ENCODE measurements around the gene KIRREL3. TPM values are rescaled to one million over a fixed set of nuclear protein-coding genes. Genes with fewer than 3 reads are reported as not detected.

The KIRREL3 gene
- total and polyA plus RNA-seq, 9 of the 15 experiments (the other 6 are each of a cell fraction or from before 2014, with no cell fraction given): 0.04 to 0.10 TPM; not detected in 7

- 10% methylated on average over 2 of the region's 2 CpGs for WGBS (ENCODE audit: insufficient coverage, low coverage, missing lambda C conversion rate)
- no peaks in the 10 kb centered on the region for H3K79me2 ChIP-seq (ENCODE audit: control insufficient read depth, insufficient read depth, low read length)
- in situ Hi-C loops (cut with MboI) (loop anchor here (25.0 kb wide), 1 partner anchor 110 kb away; the partner anchor contains the start of gene DCPS), intact Hi-C loops (cut with micrococcal nuclease) (loop anchor here (5.0 kb wide), 1 partner anchor 110 kb away; no protein-coding TSS in a partner anchor)
- no peak for TF ChIP-seq AFF4 (CRISPR knock-in tag; IDR thresholded peaks at IDR 0.05)
- no peak for TF ChIP-seq ZNF655 (CRISPR knock-in tag; IDR thresholded peaks at IDR 0.05)
- no peak for TF ChIP-seq CEBPZ (IDR thresholded peaks at IDR 0.05; ENCODE audit: borderline replicate concordance, low read depth, low read length)
- no peak for TF ChIP-seq ZNF76 (CRISPR knock-in tag; IDR thresholded peaks at IDR 0.05; ENCODE audit: borderline replicate concordance)
- TF ChIP-seq SREBF1 (IDR thresholded peaks at IDR 0.05; ENCODE audit: borderline replicate concordance, low read depth, low read length): no peak
- no peak for TF ChIP-seq ZBTB11 (CRISPR knock-in tag; IDR thresholded peaks at IDR 0.05)
- no peak for TF ChIP-seq IRF2 (CRISPR knock-in tag; IDR thresholded peaks at IDR 0.05)
- no peak for TF ChIP-seq ZNF436 (CRISPR knock-in tag; IDR thresholded peaks at IDR 0.05)
- no peak for TF ChIP-seq MCM7 (IDR thresholded peaks at IDR 0.05)
- no peak for FAIRE-seq
- no peak overlapping the region for H3K4me2 ChIP-seq (ENCODE audit: insufficient read depth, low read length)
- POLR2A ChIA-PET: no interaction called here
- H2AFZ ChIP-seq (ENCODE audit: low read depth, low read length): no peak overlapping the region
- no peaks in the 10 kb centered on the region for H3K36me3 ChIP-seq (ENCODE audit: control insufficient read depth, insufficient read depth, low read length)
- ATAC-seq: no peak
- peaks cover 25 to 52% of the 10 kb centered on the region in 2 experiments for H3K27me3 ChIP-seq (ENCODE audit: control insufficient read depth in 2 of 2, insufficient read depth in 2 of 2, low read length in 2 of 2)
- CTCF ChIA-PET (ENCODE audit: low intra/inter-chr PET ratio): no interaction called here
- peaks cover 62% of the 10 kb centered on the region for H4K20me1 ChIP-seq (replicated peaks; ENCODE audit: control insufficient read depth, insufficient read depth, low read length)
- no peak overlapping the region for H3K9ac ChIP-seq (ENCODE audit: insufficient read depth in 1 of 2, low read depth in 2 of 2, low read length in 2 of 2)
- no peak for DNase-seq (ENCODE audit: extremely low read depth in 1 of 4, low spot score in 3 of 4)
- H3K9me3 ChIP-seq (replicated peaks; ENCODE audit: control insufficient read depth, insufficient read depth, low read depth, low read length): no peaks in the 10 kb centered on the region
- no peaks in the 10 kb centered on the region for H3K9me1 ChIP-seq (ENCODE audit: control insufficient read depth, insufficient read depth, low read length)
- no peak overlapping the region for H3K27ac ChIP-seq (ENCODE audit: extremely low read depth, low read depth, low read length)
- H3K4me1 ChIP-seq (replicated peaks in 1 of 2; ENCODE audit: control insufficient read depth in 2 of 2, insufficient read depth in 2 of 2, low read length in 2 of 2): peaks cover 9 to 13% of the 10 kb centered on the region in 2 experiments; a peak in 4 of 5 replicates
- H3K4me3 ChIP-seq: no peak overlapping the region
- no TSS peak for BruUV-seq (replicated peaks)
Measured at GRCh38 chr11:126422446-126422845, 578.1 kb downstream of the KIRREL3 start.

Measured in K562 (cell line).